Fibroblast of the aortic adventitia (primary cell): ENCODE results near the gene DAP. TPM values are rescaled to one million over a fixed set of nuclear protein-coding genes. Genes with fewer than 3 reads are reported as not detected.

Source experiments
- DNase-seq: peaks from one replicate; pipeline ENCODE4 v3.0.0-alpha.2; 2010; ENCODE audit warnings: low read depth
- H3K4me3 ChIP-seq: 2 replicates; pipeline ENCODE4 v1.5.1; 2011; ENCODE audit warnings: low read depth, mild to moderate bottlenecking, control low read depth, low read length, moderate library complexity
- total RNA-seq: library from RNA; depleted of rRNA; stranded (reverse); fragments of >200 nt; gene quantifications from 2 replicates; pipeline ENCODE4 v1.2.3, GENCODE V29; 2012; ENCODE audit warnings: low replicate concordance
- TF ChIP-seq, protein P1 (sequence below): IDR thresholded peaks from 2 replicates; pipeline ENCODE4 v1.5.1; 2011; ENCODE audit warnings: mild to moderate bottlenecking, low read length, control low read depth, inconsistent platforms; ENCODE audit not compliant: insufficient read depth

DAP gene
- total RNA-seq, 1 donor, result 49.3 TPM

- DNase-seq, result no peak
Measured at GRCh38 chr5:10690460-10691440, 70.3 kb downstream of the DAP start.

GRCh38 chr5:10689391-10690081, 71.5 kb downstream of the DAP start:
- DNase-seq, result peak; percentile 23
- TF ChIP-seq, protein P1, sequence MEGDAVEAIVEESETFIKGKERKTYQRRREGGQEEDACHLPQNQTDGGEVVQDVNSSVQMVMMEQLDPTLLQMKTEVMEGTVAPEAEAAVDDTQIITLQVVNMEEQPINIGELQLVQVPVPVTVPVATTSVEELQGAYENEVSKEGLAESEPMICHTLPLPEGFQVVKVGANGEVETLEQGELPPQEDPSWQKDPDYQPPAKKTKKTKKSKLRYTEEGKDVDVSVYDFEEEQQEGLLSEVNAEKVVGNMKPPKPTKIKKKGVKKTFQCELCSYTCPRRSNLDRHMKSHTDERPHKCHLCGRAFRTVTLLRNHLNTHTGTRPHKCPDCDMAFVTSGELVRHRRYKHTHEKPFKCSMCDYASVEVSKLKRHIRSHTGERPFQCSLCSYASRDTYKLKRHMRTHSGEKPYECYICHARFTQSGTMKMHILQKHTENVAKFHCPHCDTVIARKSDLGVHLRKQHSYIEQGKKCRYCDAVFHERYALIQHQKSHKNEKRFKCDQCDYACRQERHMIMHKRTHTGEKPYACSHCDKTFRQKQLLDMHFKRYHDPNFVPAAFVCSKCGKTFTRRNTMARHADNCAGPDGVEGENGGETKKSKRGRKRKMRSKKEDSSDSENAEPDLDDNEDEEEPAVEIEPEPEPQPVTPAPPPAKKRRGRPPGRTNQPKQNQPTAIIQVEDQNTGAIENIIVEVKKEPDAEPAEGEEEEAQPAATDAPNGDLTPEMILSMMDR, result peak; percentile 43
- no peak overlapping the region for H3K4me3 ChIP-seq

More at GRCh38 chr5:10690460-10691440, 70.3 kb downstream of the DAP start:
- TF ChIP-seq, protein P1, result no peak
- no peak overlapping the region for H3K4me3 ChIP-seq

DNA sequence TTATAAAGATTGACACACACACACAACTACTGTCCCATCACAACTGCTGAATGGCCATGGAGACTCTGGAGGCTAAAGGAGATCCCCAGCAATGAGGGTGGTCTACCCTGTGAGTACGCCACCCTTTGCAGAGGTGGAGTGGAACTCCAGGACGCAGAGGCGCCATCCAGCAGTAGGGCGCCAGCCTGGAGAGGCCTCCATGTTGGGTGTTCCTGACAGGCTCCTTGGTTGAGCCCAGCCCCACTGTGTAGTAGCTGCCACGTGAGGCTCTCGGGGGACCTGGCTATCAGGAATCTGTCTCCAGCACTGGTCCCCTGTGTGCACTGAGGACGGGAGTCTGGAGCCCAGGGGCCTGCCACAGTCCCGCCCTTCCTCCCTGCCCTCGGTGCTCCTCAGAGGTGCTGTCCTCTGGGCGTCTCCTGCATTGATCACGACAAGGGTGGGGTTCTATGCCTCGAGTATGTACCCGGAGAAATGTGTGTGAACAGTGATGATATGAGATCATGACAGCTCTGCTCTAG, 72.3 kb downstream of the DAP start:
- DNase-seq, result no peak
- no peak overlapping the region for H3K4me3 ChIP-seq
- TF ChIP-seq, protein P1, result no peak

- no peak for DNase-seq
- no peak overlapping the region for H3K4me3 ChIP-seq
- TF ChIP-seq, protein P1, result no peak
Measured at GRCh38 chr5:10686890-10687289, 74.1 kb downstream of the DAP start.

DNA sequence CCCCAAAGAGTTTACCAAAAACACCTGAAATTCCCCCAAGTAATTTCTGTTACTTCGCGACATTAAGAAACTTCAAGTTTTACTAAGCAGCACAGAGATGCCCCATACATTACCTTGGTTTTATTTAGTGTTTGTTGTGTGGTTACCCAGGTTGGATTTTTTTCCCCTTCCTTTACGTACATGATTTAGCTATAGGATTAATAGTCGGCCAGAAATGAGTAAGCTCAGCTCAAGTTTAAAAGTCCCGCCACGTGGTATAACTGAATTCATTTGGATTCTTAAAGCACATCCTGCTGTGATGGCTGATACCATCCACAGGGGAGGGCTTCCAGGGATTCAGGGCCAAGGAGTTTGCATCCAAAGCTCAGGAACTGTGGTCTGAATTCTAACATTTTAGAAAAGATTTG, 75.9 kb downstream of the DAP start:
- H3K4me3 ChIP-seq, result no peak overlapping the region
- TF ChIP-seq, protein P1, result no peak
- DNase-seq, result no peak

- no peak for DNase-seq
- TF ChIP-seq, protein P1, result no peak
- no peak overlapping the region for H3K4me3 ChIP-seq
Measured at GRCh38 chr5:10684303-10685086, 76.5 kb downstream of the DAP start.
